ENCODE results near the gene SV2C.

- TF ChIP-seq CTCF (tag by site-specific recombination; IDR thresholded peaks at IDR 0.05) = no peak
- no peak for TF ChIP-seq ZNF513 (tag by site-specific recombination; IDR thresholded peaks at IDR 0.05)
- no peak for TF ChIP-seq MZF1 (tag by site-specific recombination; IDR thresholded peaks at IDR 0.05; ENCODE audit: borderline replicate concordance)
- no peak for TF ChIP-seq ZNF138 (tag by site-specific recombination; IDR thresholded peaks at IDR 0.05; ENCODE audit: borderline replicate concordance)
- TF ChIP-seq ELK4 (IDR thresholded peaks at IDR 0.05; ENCODE audit: borderline replicate concordance, low read depth, low read length) = no peak
- no peak for TF ChIP-seq SCRT1 (tag by site-specific recombination; IDR thresholded peaks at IDR 0.05; ENCODE audit: borderline replicate concordance)
- TF ChIP-seq ZNF473 (tag by site-specific recombination; IDR thresholded peaks at IDR 0.05) = no peak
Observed at GRCh38 chr5:76250463-76250862, 167.3 kb downstream of the SV2C start.

All from HEK293 (cell line).